HCT116 (cell line): Measurements from ENCODE around the gene AATF. TPM values are rescaled to one million over a fixed set of nuclear protein-coding genes. Genes with fewer than 3 reads are reported as not detected.

Experiments used
- ATAC-seq: fragments of 200-7000 bp; cut with Tn5 transposase; 2 replicates; pipeline ENCODE4 v1.9.1; 2020; ENCODE audit warnings: mild to moderate bottlenecking, moderate library complexity
- BruUV-seq: library from RNA; stranded (reverse); fragments of 400-500 nt; replicated peaks from 2 replicates; lab custom pipeline; 2021; lab: Mats Ljungman, UMichigan
- CTCF ChIA-PET: fragments of 300-600 bp; sonication (Branson Sonifier 250); formaldehyde crosslinking; loops from one replicate; lab custom pipeline; 2021; ENCODE audit warnings: antibody characterized with exemption; lab: Charles Lee
- POLR2A ChIA-PET: fragments of 300-600, 350-600 bp; sonication (Branson Sonifier 250); formaldehyde crosslinking; loops from one replicate; lab custom pipeline; 2021; ENCODE audit warnings: antibody characterized with exemption; lab: Charles Lee
- RAD21 ChIA-PET, 2 experiments: fragments of 300-600 bp; sonication (Branson Sonifier 250); formaldehyde crosslinking; loops; one replicate each; lab custom pipeline; 2023; ENCODE audit warnings: low total read pairs in 2 of 2; ENCODE audit not compliant: uncharacterized antibody in 2 of 2, unreplicated experiment in 2 of 2, low non-redundant PET in 1 of 2; lab: Charles Lee
- DNase-seq: peaks from one replicate; pipeline ENCODE4 v3.0.0-alpha.2; 2010; ENCODE audit warnings: low read depth, low spot score
- H2AFZ ChIP-seq: fragments of 200-600 bp; shearing (Covaris generic), sonication (generic); 2 replicates; pipeline ENCODE4 v1.6.1; 2017; ENCODE audit warnings: low read depth, mixed run types, mixed read lengths, antibody characterized with exemption, low read length; ENCODE audit not compliant: poor library complexity, severe bottlenecking
- H3K27ac ChIP-seq: 2 replicates; pipeline ENCODE4 v1.5.1; 2012; ENCODE audit warnings: low read depth, low read length
- H3K27me3 ChIP-seq: fragments of 200-600 bp; sonication (generic); 2 replicates; pipeline ENCODE4 v1.6.1; 2016; ENCODE audit warnings: mixed run types, low read length, mixed read lengths; ENCODE audit not compliant: insufficient read depth
- H3K36me3 ChIP-seq, 2 experiments: fragments of 200-500 bp in 1 of 2; fragments of 200-600 bp in 1 of 2; sonication (Bioruptor generic) in 1 of 2; sonication (generic) in 1 of 2; 2 replicates each; pipeline versions ENCODE4 v1.5.1 to v1.6.1; 2014 to 2016; ENCODE audit warnings: low read length in 2 of 2, inconsistent platforms in 1 of 2, mixed read lengths in 1 of 2, mixed run types in 1 of 2; ENCODE audit not compliant: insufficient read depth in 2 of 2, control insufficient read depth in 1 of 2
- H3K4me1 ChIP-seq, 2 experiments: fragments of 200-600 bp in 1 of 2; sonication (generic) in 1 of 2; 2 replicates each; pipeline versions ENCODE4 v1.5.1 to v1.6.1; 2012 to 2017; ENCODE audit warnings: low read length in 2 of 2, inconsistent platforms in 1 of 2, mild to moderate bottlenecking in 1 of 2, mixed read lengths in 1 of 2, mixed run types in 1 of 2, moderate library complexity in 1 of 2; ENCODE audit not compliant: insufficient read depth in 2 of 2, control insufficient read depth in 1 of 2
- H3K4me2 ChIP-seq: fragments of 200-600 bp; sonication (generic); 2 replicates; pipeline ENCODE4 v1.6.1; 2017; ENCODE audit warnings: mixed run types, low read length, mixed read lengths
- H3K4me3 ChIP-seq, 2 experiments: fragments of 200-600 bp in 1 of 2; sonication (generic) in 1 of 2; replicated peaks in 1 of 2; 2 replicates each; pipeline ENCODE4 v1.5.1; 2011 to 2016; ENCODE audit warnings: low read length in 2 of 2, control low read depth in 1 of 2, low read depth in 1 of 2, mild to moderate bottlenecking in 1 of 2, mixed read lengths in 1 of 2, mixed run types in 1 of 2
- H3K79me2 ChIP-seq: fragments of 200-600 bp; sonication (generic); 2 replicates; pipeline ENCODE4 v1.6.1; 2017; ENCODE audit warnings: mild to moderate bottlenecking, mixed run types, low read length, moderate library complexity, mixed read lengths; ENCODE audit not compliant: insufficient read depth
- H3K9ac ChIP-seq: fragments of 200-600 bp; sonication (generic); 2 replicates; pipeline ENCODE4 v1.6.1; 2016; ENCODE audit warnings: low read length, mixed read lengths
- H3K9me2 ChIP-seq: fragments of 200-600 bp; sonication (generic), shearing (Covaris generic); 2 replicates; pipeline ENCODE4 v1.6.1; 2017; ENCODE audit warnings: mixed run types, mild to moderate bottlenecking, moderate library complexity; ENCODE audit not compliant: insufficient read depth
- H3K9me3 ChIP-seq, 2 experiments: fragments of 200-500 bp in 1 of 2; fragments of 200-600 bp in 1 of 2; sonication (Bioruptor generic) in 1 of 2; sonication (generic) in 1 of 2; 2 replicates each; pipeline ENCODE4 v1.6.1; 2014 to 2017; ENCODE audit warnings: low read length in 2 of 2, mixed read lengths in 2 of 2, inconsistent platforms in 1 of 2, low read depth in 1 of 2, mild to moderate bottlenecking in 1 of 2, mixed run types in 1 of 2, moderate library complexity in 1 of 2; ENCODE audit not compliant: control insufficient read depth in 1 of 2, insufficient read depth in 1 of 2
- H4K20me1 ChIP-seq: fragments of 200-600 bp; sonication (generic), shearing (Covaris generic); 2 replicates; pipeline ENCODE4 v1.6.1; 2017; ENCODE audit warnings: mixed run types, mild to moderate bottlenecking, moderate library complexity; ENCODE audit not compliant: insufficient read depth
- CBX3 ChIP-seq: IDR thresholded peaks from 2 replicates; pipeline ENCODE4 v1.6.1; 2012; ENCODE audit warnings: low read depth
- ELF1 ChIP-seq: IDR thresholded peaks from 2 replicates; pipeline ENCODE4 v1.6.1; 2012; ENCODE audit warnings: low read depth, borderline replicate concordance
- EZH2phosphoT487 ChIP-seq: fragments of 200-600 bp; IDR thresholded peaks from 2 replicates; pipeline ENCODE4 v1.6.1; 2018; ENCODE audit warnings: antibody characterized with exemption, borderline replicate concordance
- FOSL1 ChIP-seq: IDR thresholded peaks from 2 replicates; pipeline ENCODE4 v1.6.1; 2012; ENCODE audit warnings: low read depth
- JUND ChIP-seq: IDR thresholded peaks from 2 replicates; pipeline ENCODE4 v1.6.1; 2012
- POLR2A ChIP-seq: IDR thresholded peaks from 2 replicates; pipeline ENCODE4 v1.7.0; 2011; ENCODE audit warnings: borderline replicate concordance; ENCODE audit not compliant: insufficient read depth, insufficient read length; ENCODE audit errors: extremely low read depth
- POLR2AphosphoS5 ChIP-seq: IDR thresholded peaks from 2 replicates; pipeline ENCODE4 v1.6.1; 2011; ENCODE audit warnings: mild to moderate bottlenecking, low read depth, low read length, moderate library complexity
- SIN3A ChIP-seq: IDR thresholded peaks from 2 replicates; pipeline ENCODE4 v1.6.1; 2012; ENCODE audit warnings: low read depth
- SRF ChIP-seq: IDR thresholded peaks from 2 replicates; pipeline ENCODE4 v1.6.1; 2012; ENCODE audit warnings: low read depth
- intact Hi-C: fragments of 100-400 bp; cut with micrococcal nuclease; formaldehyde crosslinking; loops from 2 replicates; pipeline ENCODE4 v1.10.0; 2022
- total RNA-seq: library from RNA; stranded (reverse); gene quantifications from one replicate; pipeline ENCODE4 v1.2.1, GENCODE V29; 2021; ENCODE audit not compliant: unreplicated experiment
- TF ChIP-seq, protein P1 (sequence below): IDR thresholded peaks from 2 replicates; pipeline ENCODE4 v1.6.1; 2011; ENCODE audit warnings: mild to moderate bottlenecking, low read length, moderate library complexity; ENCODE audit not compliant: insufficient replicate concordance; ENCODE audit errors: extremely low read depth

The AATF gene
- total RNA-seq, 1 experiment from 2014 or later = 105 TPM

- H3K4me1 ChIP-seq = peaks cover 2 to 13% of the 10 kb centered on the region in 2 experiments; a peak in 2 of 4 replicates
- H3K4me2 ChIP-seq = peak overlapping the region; percentile 67
- RAD21 ChIA-PET = interaction anchor here in 1 of 2 experiments (0.7 kb wide), 1 partner anchor 147 kb away, joined by 6 read pairs; no protein-coding TSS in a partner anchor
- H3K79me2 ChIP-seq = no peaks in the 10 kb centered on the region
- intact Hi-C loops = no loop called here
- TF ChIP-seq JUND (no peak), SIN3A (no peak), FOSL1 (no peak)
- TF ChIP-seq, protein P1, sequence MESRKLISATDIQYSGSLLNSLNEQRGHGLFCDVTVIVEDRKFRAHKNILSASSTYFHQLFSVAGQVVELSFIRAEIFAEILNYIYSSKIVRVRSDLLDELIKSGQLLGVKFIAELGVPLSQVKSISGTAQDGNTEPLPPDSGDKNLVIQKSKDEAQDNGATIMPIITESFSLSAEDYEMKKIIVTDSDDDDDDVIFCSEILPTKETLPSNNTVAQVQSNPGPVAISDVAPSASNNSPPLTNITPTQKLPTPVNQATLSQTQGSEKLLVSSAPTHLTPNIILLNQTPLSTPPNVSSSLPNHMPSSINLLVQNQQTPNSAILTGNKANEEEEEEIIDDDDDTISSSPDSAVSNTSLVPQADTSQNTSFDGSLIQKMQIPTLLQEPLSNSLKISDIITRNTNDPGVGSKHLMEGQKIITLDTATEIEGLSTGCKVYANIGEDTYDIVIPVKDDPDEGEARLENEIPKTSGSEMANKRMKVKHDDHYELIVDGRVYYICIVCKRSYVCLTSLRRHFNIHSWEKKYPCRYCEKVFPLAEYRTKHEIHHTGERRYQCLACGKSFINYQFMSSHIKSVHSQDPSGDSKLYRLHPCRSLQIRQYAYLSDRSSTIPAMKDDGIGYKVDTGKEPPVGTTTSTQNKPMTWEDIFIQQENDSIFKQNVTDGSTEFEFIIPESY = no peak
- TF ChIP-seq, all 23 proteins: peak for 0
- Histone ChIP-seq H3K4me3 (peak overlapping the region; percentile 40 to 48), H3K36me3 (no peaks in the 10 kb centered on the region), H3K9me3 (no peaks in the 10 kb centered on the region), H4K20me1 (no peaks in the 10 kb centered on the region), H3K9ac (peak overlapping the region; percentile 49), H3K27me3 (no peaks in the 10 kb centered on the region), H3K27ac (no peak overlapping the region; the same call in 1 of the 2 replicates), H3K9me2 (no peaks in the 10 kb centered on the region), H2AFZ (no peak overlapping the region)
- peak; percentile 70 for ATAC-seq
- CTCF ChIA-PET = no interaction called here
- POLR2A ChIA-PET = no interaction called here
- BruUV-seq = no TSS peak
- DNase-seq = no peak
Observed at GRCh38 chr17:36935671-36936454, 12.9 kb upstream of the AATF start.

GRCh38 chr17:36936455-36937000, 12.2 kb upstream of the AATF start:
- Histone ChIP-seq H3K9me2 (no peaks in the 10 kb centered on the region), H3K4me1 (peaks cover 2 to 13% of the 10 kb centered on the region in 2 experiments; a peak in 2 of 4 replicates), H3K79me2 (no peaks in the 10 kb centered on the region), H3K4me3 (no peak overlapping the region), H3K9me3 (no peaks in the 10 kb centered on the region), H3K36me3 (no peaks in the 10 kb centered on the region), H3K27ac (no peak overlapping the region), H2AFZ (no peak overlapping the region), H4K20me1 (no peaks in the 10 kb centered on the region), H3K27me3 (no peaks in the 10 kb centered on the region), H3K9ac (no peak overlapping the region), H3K4me2 (peak overlapping the region; percentile 67)
- DNase-seq (no peak), ATAC-seq (no peak)
- ChIA-PET CTCF (no interaction called here), RAD21 (interaction anchor here in 1 of 2 experiments (0.7 kb wide), 1 partner anchor 148 kb away, joined by 6 read pairs; no protein-coding TSS in a partner anchor), POLR2A (no interaction called here)
- intact Hi-C loops = no loop called here
- BruUV-seq = no TSS peak
- no peak for TF ChIP-seq POLR2AphosphoS5
- no peak for TF ChIP-seq POLR2A
- no peak for TF ChIP-seq SIN3A
- TF ChIP-seq SRF = no peak
- TF ChIP-seq, protein P1 = no peak
- TF ChIP-seq CBX3 = no peak
- no peak for TF ChIP-seq ELF1
- TF ChIP-seq EZH2phosphoT487 = no peak
